Trophoblast cell (in vitro differentiated cells and primary cell): Measurements from ENCODE around the gene LGALS3.

ENCODE experiments used
- DNase-seq, 2 donors: peaks; one replicate each; pipeline ENCODE4 v3.0.0-alpha.2; 2016
- H2AFZ ChIP-seq: 2 replicates; pipeline ENCODE4 v1.6.1; 2013; ENCODE audit warnings: low read length, moderate library complexity, mild to moderate bottlenecking; ENCODE audit not compliant: insufficient read depth, poor library complexity
- H2AK5ac ChIP-seq: 2 replicates; pipeline ENCODE4 v1.6.1; 2013; ENCODE audit warnings: mild to moderate bottlenecking, low read length
- H2BK120ac ChIP-seq: 2 replicates; pipeline ENCODE4 v1.6.1; 2013; ENCODE audit warnings: low read length, mild to moderate bottlenecking, moderate library complexity; ENCODE audit not compliant: insufficient read depth, poor library complexity
- H2BK12ac ChIP-seq: 2 replicates; pipeline ENCODE4 v1.6.1; 2013; ENCODE audit warnings: mild to moderate bottlenecking, low read length, moderate library complexity
- H2BK5ac ChIP-seq: 2 replicates; pipeline ENCODE4 v1.6.1; 2013; ENCODE audit warnings: low read length, low read depth, moderate library complexity, mild to moderate bottlenecking; ENCODE audit not compliant: poor library complexity
- H3K14ac ChIP-seq: 2 replicates; pipeline ENCODE4 v1.6.1; 2013; ENCODE audit warnings: mild to moderate bottlenecking, low read length
- H3K18ac ChIP-seq: 2 replicates; pipeline ENCODE4 v1.6.1; 2013; ENCODE audit warnings: mild to moderate bottlenecking, low read length
- H3K23ac ChIP-seq: 2 replicates; pipeline ENCODE4 v1.6.1; 2013; ENCODE audit warnings: low read length
- H3K27ac ChIP-seq: 2 replicates; pipeline ENCODE4 v1.5.1; 2013; ENCODE audit warnings: low read depth, mild to moderate bottlenecking, inconsistent platforms, low read length, moderate library complexity
- H3K27me3 ChIP-seq: 2 replicates; pipeline ENCODE4 v1.6.1; 2013; ENCODE audit warnings: inconsistent platforms, mild to moderate bottlenecking, low read length, moderate library complexity; ENCODE audit not compliant: insufficient read depth
- H3K36me3 ChIP-seq, 2 experiments: 1 replicate in 1 of 2; 2 replicates in 1 of 2; pipeline ENCODE4 v1.6.1; 2013; ENCODE audit warnings: low read length in 2 of 2, mild to moderate bottlenecking in 2 of 2, moderate library complexity in 1 of 2; ENCODE audit not compliant: insufficient read depth in 2 of 2, control insufficient read depth in 1 of 2
- H3K4ac ChIP-seq: 2 replicates; pipeline ENCODE4 v1.6.1; 2013; ENCODE audit warnings: low read depth, mild to moderate bottlenecking, low read length, moderate library complexity
- H3K4me1 ChIP-seq, 2 experiments: 1 replicate in 1 of 2; 2 replicates in 1 of 2; pipeline ENCODE4 v1.6.1; 2013; ENCODE audit warnings: low read length in 2 of 2, mild to moderate bottlenecking in 2 of 2, moderate library complexity in 1 of 2; ENCODE audit not compliant: insufficient read depth in 2 of 2, control insufficient read depth in 1 of 2
- H3K4me2 ChIP-seq: 2 replicates; pipeline ENCODE4 v1.6.1; 2013; ENCODE audit warnings: inconsistent platforms, mild to moderate bottlenecking, low read length, moderate library complexity
- H3K4me3 ChIP-seq: 2 replicates; pipeline ENCODE4 v1.5.1; 2013; ENCODE audit warnings: mild to moderate bottlenecking, low read depth, low read length, inconsistent platforms
- H3K79me1 ChIP-seq: one replicate; pipeline ENCODE4 v1.6.1; 2013; ENCODE audit warnings: low read length
- H3K79me2 ChIP-seq: 2 replicates; pipeline ENCODE4 v1.6.1; 2013; ENCODE audit warnings: low read length, mild to moderate bottlenecking; ENCODE audit not compliant: control insufficient read depth, insufficient read depth, poor library complexity
- H3K9ac ChIP-seq: 2 replicates; pipeline ENCODE4 v1.6.1; 2013; ENCODE audit warnings: mild to moderate bottlenecking, low read length
- H3K9me3 ChIP-seq: 2 replicates; pipeline ENCODE4 v1.6.1; 2013; ENCODE audit warnings: low read depth, mild to moderate bottlenecking, control low read depth, inconsistent platforms, low read length; ENCODE audit not compliant: insufficient read depth
- H4K12ac ChIP-seq: 2 replicates; pipeline ENCODE4 v1.6.1; 2013; ENCODE audit warnings: low read depth, mild to moderate bottlenecking, low read length, moderate library complexity
- H4K8ac ChIP-seq: 2 replicates; pipeline ENCODE4 v1.6.1; 2013; ENCODE audit warnings: low read depth, mild to moderate bottlenecking, low read length, moderate library complexity
- H4K91ac ChIP-seq: one replicate; pipeline ENCODE4 v1.6.1; 2013; ENCODE audit warnings: low read depth, mild to moderate bottlenecking, low read length, moderate library complexity
- WGBS: extraction: QIAGEN DNeasy Blood & Tissue Kit; methylation state at CpG from one replicate; pipeline ENCODE4 v1.1.7; 2013; ENCODE audit warnings: missing lambda C conversion rate; ENCODE audit not compliant: insufficient read length, insufficient coverage; ENCODE audit errors: extremely low coverage; 5-methylcytosine and 5-hydroxymethylcytosine counted together

Gene LGALS3

GRCh38 chr14:55129428-55130195 is 560 bp downstream of the LGALS3 start:
- Histone ChIP-seq H2BK12ac (peak overlapping the region; percentile 26), H3K79me1 (peaks cover 14% of the 10 kb centered on the region), H4K12ac (peak overlapping the region; percentile 50), H3K27me3 (no peaks in the 10 kb centered on the region), H2BK120ac (peak overlapping the region; percentile 71), H2AFZ (peak overlapping the region; percentile 78), H4K8ac (peak overlapping the region; percentile 81), H3K4me1 (peaks cover 13 to 20% of the 10 kb centered on the region in 2 experiments), H3K14ac (peak overlapping the region; percentile 90), H3K4me2 (peak overlapping the region; percentile 79), H3K4me3 (peak overlapping the region; percentile 73), H3K18ac (peak overlapping the region; percentile 92), H3K36me3 (peaks cover 0 to 3% of the 10 kb centered on the region in 2 experiments), H2BK5ac (peak overlapping the region; percentile 54), H3K79me2 (peaks cover 11% of the 10 kb centered on the region), H3K9ac (no peak overlapping the region), H3K9me3 (no peaks in the 10 kb centered on the region), H3K27ac (no peak overlapping the region), H3K23ac (no peak overlapping the region), H3K4ac (peak overlapping the region; percentile 72), H2AK5ac (peak overlapping the region; percentile 75), H4K91ac (peak overlapping the region; percentile 85)
- DNase-seq = peak; percentile 76 to 78
- WGBS = no CpG with 5 or more reads among the region's 53 CpGs

DNA sequence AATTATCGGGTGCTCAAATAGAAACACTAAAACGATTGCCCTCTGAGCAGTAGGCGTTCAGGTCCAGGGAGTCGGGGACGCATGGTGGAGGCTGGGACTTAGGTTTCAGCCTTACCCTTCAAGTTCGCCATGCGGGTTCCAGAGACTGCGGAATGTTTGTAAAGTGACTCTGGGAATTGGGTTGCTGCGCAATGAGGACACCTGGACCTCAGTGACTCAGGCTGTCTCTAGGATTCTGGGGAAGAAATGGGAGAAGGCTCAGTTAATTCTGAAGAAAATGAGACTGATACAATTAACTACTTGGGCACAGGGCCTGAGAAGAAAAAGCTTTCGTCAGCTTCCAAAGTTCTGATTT is 1.1 kb downstream of the LGALS3 start:
- peaks cover 10 to 17% of the 10 kb centered on the region in 2 experiments for H3K4me1 ChIP-seq
- H3K79me1 ChIP-seq = peaks cover 11% of the 10 kb centered on the region
- peaks cover 0 to 3% of the 10 kb centered on the region in 2 experiments for H3K36me3 ChIP-seq
- H3K23ac ChIP-seq = no peak overlapping the region
- no peaks in the 10 kb centered on the region for H3K27me3 ChIP-seq
- peak overlapping the region; percentile 73 for H3K4me3 ChIP-seq
- H3K27ac ChIP-seq = no peak overlapping the region
- no peaks in the 10 kb centered on the region for H3K9me3 ChIP-seq
- H3K14ac ChIP-seq = no peak overlapping the region
- peak overlapping the region; percentile 79 for H3K4me2 ChIP-seq
- no peak overlapping the region for H2BK5ac ChIP-seq
- H4K91ac ChIP-seq = no peak overlapping the region
- no peak overlapping the region for H2AK5ac ChIP-seq
- H2BK120ac ChIP-seq = no peak overlapping the region
- H3K18ac ChIP-seq = peak overlapping the region; percentile 41
- H3K79me2 ChIP-seq = peaks cover 11% of the 10 kb centered on the region
- H3K4ac ChIP-seq = peak overlapping the region; percentile 72
- peak overlapping the region; percentile 26 for H2BK12ac ChIP-seq
- peak overlapping the region; percentile 23 for H4K8ac ChIP-seq
- peak overlapping the region; percentile 5 for H3K9ac ChIP-seq
- DNase-seq = peak; percentile 93 to 96
- no peak overlapping the region for H2AFZ ChIP-seq
- no peak overlapping the region for H4K12ac ChIP-seq
- no CpG with 5 or more reads among the region's 10 CpGs for WGBS

DNA sequence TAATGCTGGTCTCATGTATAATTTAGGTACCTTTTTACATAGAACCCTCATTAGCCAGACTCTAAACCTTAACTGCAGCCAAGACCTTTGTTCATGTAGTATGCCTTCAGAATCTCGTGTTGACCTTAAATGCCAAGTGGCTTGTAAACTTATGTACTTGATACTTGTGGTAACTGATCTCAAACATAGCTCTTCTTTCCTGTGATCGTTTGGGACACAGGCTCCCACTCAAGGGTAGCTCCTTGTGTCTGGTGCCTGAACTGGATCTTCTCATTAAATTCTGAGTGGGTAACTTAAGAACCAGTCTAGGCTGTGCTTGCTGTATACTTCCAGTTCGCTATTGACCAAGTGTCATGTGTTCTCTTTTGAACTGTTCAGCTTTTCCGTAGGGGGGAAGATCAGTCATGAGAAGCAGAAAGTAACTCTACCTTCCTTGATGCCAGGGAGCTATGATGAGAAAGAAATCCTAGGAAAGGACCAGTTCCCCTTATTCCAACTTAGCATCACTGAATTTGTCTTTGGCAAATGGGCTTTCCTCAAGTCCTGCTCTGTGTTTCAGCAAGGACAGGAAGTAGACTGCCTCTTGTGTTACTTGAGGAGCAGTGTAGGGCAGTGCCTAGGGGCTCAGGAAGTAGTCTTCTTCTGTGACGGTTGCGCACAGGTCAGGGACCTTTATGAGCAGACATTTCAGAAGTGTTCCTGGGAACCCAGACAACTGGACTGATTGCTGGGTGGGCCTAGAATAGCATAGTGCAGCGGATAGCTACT is 2.5 kb downstream of the LGALS3 start:
- Histone ChIP-seq H3K27ac (no peak overlapping the region), H4K8ac (no peak overlapping the region), H3K9ac (no peak overlapping the region), H3K9me3 (no peaks in the 10 kb centered on the region), H3K4me3 (no peak overlapping the region), H3K23ac (no peak overlapping the region), H2BK5ac (no peak overlapping the region), H3K79me2 (peaks cover 11% of the 10 kb centered on the region), H3K4me1 (peaks cover 10 to 16% of the 10 kb centered on the region in 2 experiments), H2BK120ac (no peak overlapping the region), H2AFZ (no peak overlapping the region), H3K36me3 (peaks cover 0 to 3% of the 10 kb centered on the region in 2 experiments), H3K14ac (no peak overlapping the region), H3K79me1 (peaks cover 9% of the 10 kb centered on the region), H3K4ac (peak overlapping the region; percentile 39), H4K12ac (no peak overlapping the region), H4K91ac (no peak overlapping the region), H3K18ac (peak overlapping the region; percentile 43), H2AK5ac (no peak overlapping the region), H3K27me3 (no peaks in the 10 kb centered on the region), H2BK12ac (peak overlapping the region; percentile 62), H3K4me2 (peak overlapping the region; percentile 3)
- WGBS = no CpG with 5 or more reads among the region's 7 CpGs
- peak in 1 of 2 donors; percentile 47 for DNase-seq

GRCh38 chr14:55133416-55133815 is 4.4 kb downstream of the LGALS3 start:
- H3K79me1 ChIP-seq = peaks cover 11% of the 10 kb centered on the region
- no peak overlapping the region for H2AK5ac ChIP-seq
- peak; percentile 30 to 70 for DNase-seq
- H3K27me3 ChIP-seq = no peaks in the 10 kb centered on the region
- peaks cover 13 to 23% of the 10 kb centered on the region in 2 experiments for H3K4me1 ChIP-seq
- H3K36me3 ChIP-seq = peaks cover 2 to 7% of the 10 kb centered on the region in 2 experiments
- H3K18ac ChIP-seq = no peak overlapping the region
- H2BK120ac ChIP-seq = no peak overlapping the region
- peak overlapping the region; percentile 73 for H3K4ac ChIP-seq
- no peak overlapping the region for H3K4me2 ChIP-seq
- H3K23ac ChIP-seq = no peak overlapping the region
- no peak overlapping the region for H4K91ac ChIP-seq
- H2BK12ac ChIP-seq = no peak overlapping the region
- no peak overlapping the region for H3K4me3 ChIP-seq
- no peak overlapping the region for H4K8ac ChIP-seq
- WGBS = no CpG with 5 or more reads among the region's 4 CpGs
- no peak overlapping the region for H2AFZ ChIP-seq
- H3K9me3 ChIP-seq = no peaks in the 10 kb centered on the region
- H3K14ac ChIP-seq = no peak overlapping the region
- H3K79me2 ChIP-seq = peaks cover 11% of the 10 kb centered on the region
- no peak overlapping the region for H3K9ac ChIP-seq
- H4K12ac ChIP-seq = no peak overlapping the region
- no peak overlapping the region for H3K27ac ChIP-seq
- no peak overlapping the region for H2BK5ac ChIP-seq
